ENCODE measurements around the gene ERI3. TPM values are rescaled to one million over a fixed set of nuclear protein-coding genes. Genes with fewer than 3 reads are reported as not detected.

The ERI3 gene
- polyA plus RNA-seq, 1 donor = 45.7 TPM

DNA sequence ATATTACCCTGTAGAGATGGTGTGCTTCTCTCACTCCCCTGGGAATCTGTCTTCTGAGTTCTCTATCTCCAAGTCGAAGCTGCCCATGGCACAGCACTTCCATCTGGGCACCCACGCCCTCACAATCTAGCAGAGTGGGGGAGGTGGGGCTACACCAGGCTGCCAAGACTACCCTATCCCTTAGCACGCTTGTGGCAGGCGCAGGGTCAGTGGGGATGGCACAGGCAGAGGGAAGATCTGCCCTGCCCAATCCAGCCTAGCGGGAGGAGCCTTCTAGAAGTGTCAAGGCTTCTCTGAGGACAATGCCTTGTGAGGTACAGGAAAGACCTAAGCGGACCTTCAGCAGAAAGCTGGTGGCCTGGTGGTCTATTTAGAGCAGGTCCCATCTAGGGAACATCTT is 92.6 kb downstream of the ERI3 start:
- no peak for DNase-seq (ENCODE audit: low read depth)

- DNase-seq (ENCODE audit: low read depth) = no peak
Observed at GRCh38 chr1:44261962-44262361, 93.1 kb downstream of the ERI3 start.

DNA sequence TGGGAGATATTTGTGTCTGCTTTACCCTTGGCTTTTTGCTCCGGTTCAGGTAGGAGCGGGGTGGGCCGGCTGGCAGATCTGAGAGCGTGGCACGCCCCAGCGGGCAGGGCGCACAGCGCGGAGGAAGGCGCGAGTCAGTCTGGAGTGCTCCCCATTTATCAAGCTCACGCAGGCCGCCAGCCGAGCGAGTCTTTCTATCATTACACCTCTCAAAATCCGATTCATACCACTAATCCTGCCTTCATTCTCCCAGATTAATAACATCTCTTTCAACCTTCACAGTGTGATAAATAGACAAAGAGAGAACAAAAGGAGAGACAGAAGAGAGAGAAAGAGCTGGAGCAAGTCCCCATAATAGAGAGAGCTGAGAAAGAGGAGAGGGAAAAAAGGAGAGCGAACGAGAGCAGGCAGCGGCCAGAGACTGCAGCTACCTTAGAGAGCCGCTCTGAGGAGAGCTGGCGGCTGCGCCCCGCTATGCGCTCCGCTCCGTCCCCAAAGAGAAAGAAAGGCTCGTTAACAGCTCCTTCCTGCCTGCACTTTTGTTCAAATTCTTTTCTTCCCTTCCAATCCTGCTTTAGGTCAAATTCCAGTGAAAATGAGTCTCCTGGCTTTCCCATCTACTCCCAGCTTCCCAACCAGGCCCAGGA is 93.8 kb downstream of the ERI3 start:
- DNase-seq (ENCODE audit: low read depth) = no peak

DNA sequence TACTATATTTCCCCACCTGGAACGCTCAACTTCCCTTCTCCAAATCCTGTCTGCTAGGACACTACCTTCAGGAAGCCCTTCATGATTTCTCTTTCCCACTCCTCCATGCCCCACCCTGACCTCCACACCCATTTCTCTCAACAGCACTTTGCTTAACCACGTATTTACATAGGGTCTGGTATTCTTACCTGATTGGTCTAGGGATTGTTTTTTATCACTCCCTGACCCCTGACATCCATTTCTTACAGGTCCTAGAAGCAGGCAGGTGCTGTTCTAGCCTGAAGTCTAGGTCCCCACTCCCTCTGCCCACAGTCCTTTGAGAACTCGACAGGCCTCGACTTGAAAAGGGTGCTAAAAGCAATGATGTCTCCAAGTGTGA is 94.3 kb downstream of the ERI3 start:
- no peak for DNase-seq (ENCODE audit: low read depth)

DNA sequence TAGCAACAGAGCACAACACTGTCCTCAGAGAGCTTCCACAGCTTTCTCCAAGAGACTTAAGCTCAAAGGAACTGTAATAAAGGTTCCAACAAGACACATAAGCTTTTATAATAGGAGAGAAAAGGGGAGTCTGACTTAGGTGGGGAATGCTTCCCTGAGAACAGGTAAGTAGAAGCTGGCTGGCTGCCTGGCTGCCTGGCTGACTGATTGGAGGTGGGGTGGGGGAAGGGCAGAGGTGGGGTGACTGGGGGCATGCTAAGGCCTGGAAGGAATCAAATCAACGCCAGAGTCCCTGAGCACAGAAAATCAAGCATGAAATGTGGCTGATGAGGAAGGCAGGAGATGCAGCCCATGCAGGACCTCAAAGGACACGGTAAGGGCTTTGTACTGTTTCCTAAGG is 96.0 kb downstream of the ERI3 start:
- DNase-seq (ENCODE audit: low read depth) = no peak

GRCh38 chr1:44256762-44257554 is 98.1 kb downstream of the ERI3 start:
- DNase-seq (ENCODE audit: low read depth) = no peak

- no peak for DNase-seq (ENCODE audit: low read depth)
Observed at GRCh38 chr1:44254392-44254910, 100.6 kb downstream of the ERI3 start.

DNA sequence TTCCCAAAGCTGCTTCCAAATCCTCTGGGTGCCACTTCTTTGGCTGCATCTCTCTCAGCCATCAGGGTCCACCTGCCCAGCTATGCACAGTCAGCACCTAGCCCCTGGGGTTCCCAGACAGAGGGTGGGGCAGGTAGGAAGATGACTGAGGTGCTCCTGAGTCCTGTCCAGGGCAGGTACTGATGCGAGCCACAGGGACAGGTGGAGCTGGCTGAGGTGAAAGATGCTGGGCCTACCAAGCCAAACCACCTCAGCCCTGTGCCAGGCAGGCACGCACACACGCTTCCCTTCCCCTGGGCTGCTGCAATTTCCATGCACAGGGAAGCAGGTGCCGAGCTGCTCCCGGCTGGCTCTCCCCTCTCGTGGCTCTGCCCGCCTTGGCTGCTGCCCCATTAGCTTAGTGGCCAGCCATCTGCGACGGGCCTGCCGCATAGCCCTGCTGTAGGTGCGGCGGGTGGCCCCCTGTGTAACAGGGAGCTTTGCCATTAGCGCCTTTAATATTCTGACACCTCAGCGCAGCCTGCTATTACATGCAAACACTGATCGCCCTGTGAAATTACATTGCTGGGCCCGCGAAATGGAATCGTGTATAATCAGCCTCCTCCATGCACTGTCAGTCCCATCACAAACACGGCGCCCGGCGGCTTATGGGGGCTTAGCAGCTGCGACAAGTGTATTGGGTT is 102.9 kb downstream of the ERI3 start:
- DNase-seq (ENCODE audit: low read depth) = no peak

DNA sequence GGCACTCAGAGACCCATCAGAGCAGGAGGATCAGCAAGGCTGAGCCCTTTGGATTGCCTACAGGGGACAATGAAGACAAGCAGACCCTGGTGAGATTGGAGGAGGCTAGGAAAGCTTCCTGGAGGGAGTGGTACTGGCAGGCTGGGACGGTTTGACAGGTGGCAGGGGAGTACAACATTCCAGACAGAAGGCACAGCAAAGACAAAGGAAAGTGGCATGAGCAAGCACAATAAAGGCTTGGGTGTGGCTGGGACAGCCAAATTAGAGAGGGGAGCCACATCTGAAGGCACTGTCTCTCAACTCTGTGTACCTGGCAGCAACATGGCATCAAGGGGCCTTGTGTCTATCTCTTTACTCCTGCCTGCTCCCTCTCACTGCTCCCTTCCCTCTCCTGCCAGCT is 103.6 kb downstream of the ERI3 start:
- DNase-seq (ENCODE audit: low read depth) = no peak

GRCh38 chr1:44250068-44250781 is 104.8 kb downstream of the ERI3 start:
- DNase-seq (ENCODE audit: low read depth) = no peak

DNA sequence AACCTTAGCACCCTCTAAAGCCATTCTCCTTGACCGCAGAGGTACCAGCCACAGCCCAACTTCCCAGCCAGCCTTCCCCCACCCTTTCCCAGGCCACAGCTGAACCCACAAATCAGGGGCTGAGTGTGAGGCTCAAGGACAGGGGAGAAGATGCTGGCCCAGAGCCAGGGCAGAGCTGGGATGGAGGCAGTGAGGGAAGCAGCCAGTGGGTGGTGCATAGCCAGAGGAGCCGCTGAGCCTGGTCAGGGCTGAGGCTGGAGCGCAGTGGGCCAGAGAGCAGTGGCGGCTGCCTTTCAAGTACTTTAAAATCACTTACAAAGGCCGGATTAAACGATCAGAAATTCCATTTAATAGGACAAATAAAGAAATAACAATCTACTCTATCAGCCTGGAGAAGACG is 105.5 kb downstream of the ERI3 start:
- DNase-seq (ENCODE audit: low read depth) = no peak

- DNase-seq (ENCODE audit: low read depth) = no peak
Observed at GRCh38 chr1:44246806-44247205, 108.3 kb downstream of the ERI3 start.

- no peak for DNase-seq (ENCODE audit: low read depth)
Observed at GRCh38 chr1:44244986-44245385, 110.1 kb downstream of the ERI3 start.

DNA sequence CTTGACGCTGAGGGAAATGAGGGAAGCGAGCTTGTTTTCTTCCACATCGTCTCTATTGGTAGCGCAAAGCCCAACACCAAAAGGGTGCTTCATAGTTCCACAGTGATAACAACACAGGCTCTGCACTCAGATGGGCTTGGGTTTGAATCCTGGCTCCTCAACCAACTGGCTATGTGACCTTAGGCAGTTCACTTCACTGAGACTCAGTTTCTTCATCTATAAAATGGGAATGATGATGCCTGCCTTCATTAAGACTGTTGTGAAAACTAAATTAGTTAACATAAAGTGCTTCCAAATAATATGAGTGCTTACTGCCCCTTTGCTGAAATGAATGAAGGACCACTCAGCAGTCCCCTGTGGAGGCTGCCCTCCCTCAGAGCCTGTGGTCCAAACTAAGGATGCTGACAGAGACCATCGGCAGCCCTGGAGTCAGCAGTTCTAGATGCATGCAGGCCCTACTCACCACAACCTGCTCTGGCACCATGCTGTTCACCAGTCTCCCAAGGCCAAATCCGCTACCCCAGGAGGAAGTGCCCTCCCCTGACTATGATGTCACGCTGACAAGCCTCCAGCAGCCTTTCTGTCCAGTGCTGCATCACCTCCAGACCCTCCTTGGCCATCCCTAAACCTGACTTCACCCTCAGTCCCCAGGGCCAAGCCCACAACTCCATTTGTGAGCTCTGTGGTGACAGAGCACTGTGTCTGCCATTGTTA is 111.1 kb downstream of the ERI3 start:
- DNase-seq (ENCODE audit: low read depth) = no peak

- DNase-seq (ENCODE audit: low read depth) = no peak
Observed at GRCh38 chr1:44242746-44243145, 112.3 kb downstream of the ERI3 start.

DNA sequence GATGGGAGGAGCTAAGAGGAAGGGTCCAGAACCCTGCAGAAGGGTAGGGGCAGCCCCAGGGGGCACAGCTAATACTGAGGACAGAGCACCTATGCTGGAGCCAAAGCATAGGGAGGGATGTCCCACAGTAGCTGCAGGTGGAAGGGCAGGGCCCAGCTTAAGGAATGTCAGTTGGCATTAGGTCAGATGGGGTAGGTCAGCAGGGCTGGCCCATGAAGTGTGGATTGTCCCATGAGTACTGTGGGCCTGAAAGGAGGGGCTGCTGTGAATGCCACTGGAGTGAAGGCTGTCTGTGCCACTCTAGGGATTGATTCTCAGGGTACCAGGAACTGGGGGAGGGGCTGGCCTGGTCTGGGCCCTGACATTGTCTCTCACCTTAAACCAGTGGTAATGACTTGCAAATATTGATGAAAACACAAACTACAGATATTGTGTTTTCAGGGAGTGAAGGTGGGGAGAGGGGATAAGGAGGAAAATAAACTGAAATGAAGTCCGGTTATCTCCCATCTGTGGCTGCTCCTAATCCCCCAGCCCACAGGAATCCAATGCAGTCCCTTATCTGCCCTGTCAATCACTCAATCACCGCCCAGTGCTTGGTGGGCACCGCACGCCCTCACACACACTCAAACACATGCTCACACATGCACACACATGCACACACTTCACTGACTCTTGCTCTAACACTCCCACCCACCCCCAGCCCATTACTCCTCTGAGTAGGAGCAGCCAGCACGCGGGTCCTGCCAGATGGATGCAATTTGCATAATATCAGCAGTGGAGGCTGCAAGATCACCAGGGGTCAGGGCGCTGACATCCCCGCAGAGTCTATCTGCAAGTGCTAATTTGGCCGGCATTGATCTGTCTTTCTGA is 114.0 kb downstream of the ERI3 start:
- DNase-seq (ENCODE audit: low read depth) = no peak

DNA sequence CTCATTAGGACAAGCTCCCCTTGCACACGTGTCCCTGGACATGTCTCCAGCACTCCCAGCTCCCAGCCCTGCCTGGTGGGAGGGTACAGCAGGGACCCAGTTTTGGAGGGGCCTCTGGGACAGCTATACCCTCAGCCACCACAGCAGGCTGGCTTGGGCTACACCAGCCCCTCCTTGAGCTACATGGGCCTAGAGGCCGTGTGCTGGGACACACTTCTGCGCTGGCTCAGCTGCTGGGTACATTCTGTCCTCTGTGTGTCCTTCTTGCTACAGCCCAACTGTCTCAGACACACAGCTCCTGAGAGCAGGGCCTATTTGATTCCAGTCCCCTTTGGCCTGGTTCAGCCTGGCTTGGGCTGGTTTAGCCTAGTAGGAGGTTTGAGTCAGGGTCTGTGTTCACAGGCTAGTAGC is 115.1 kb downstream of the ERI3 start:
- DNase-seq (ENCODE audit: low read depth) = no peak

- no peak for DNase-seq (ENCODE audit: low read depth)
Observed at GRCh38 chr1:44239331-44239960, 115.6 kb downstream of the ERI3 start.

DNA sequence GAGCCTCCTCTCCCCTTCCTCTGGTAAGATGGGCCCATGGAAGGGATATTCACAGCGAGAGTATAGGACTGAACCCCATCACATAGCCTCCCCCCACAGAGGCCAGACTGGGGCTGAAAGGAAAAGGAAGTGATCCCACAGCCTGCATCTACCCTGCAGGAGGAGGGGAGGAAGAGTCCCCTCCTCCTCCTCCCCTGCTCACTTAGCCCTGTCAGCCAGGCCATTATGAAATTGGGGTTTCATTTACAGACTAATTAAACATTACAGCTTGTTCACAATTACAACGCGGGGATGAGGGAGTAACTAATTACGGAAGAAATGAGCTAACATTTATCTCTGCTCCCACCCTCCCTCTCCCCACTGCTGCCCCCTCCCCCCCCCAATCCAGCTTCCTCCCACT is 116.4 kb downstream of the ERI3 start:
- DNase-seq (ENCODE audit: low read depth) = no peak

Data from forelimb muscle (tissue), 1 donor.